HG03342 (cell line): Measurements from ENCODE around the gene RAB39A.
"Not testable (repeated sequence)": the region's sequence is repeated elsewhere in the genome, so short reads cannot be mapped to it uniquely, and the experiment has no call there.

Experiments
- ATAC-seq: cut with Tn5 transposase; IDR thresholded peaks from one replicate; pipeline ENCODE4 v1.9.1; 2021; ENCODE audit warnings: mild to moderate bottlenecking, moderate library complexity; ENCODE audit not compliant: unreplicated experiment

RAB39A gene, protein sequence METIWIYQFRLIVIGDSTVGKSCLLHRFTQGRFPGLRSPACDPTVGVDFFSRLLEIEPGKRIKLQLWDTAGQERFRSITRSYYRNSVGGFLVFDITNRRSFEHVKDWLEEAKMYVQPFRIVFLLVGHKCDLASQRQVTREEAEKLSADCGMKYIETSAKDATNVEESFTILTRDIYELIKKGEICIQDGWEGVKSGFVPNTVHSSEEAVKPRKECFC

DNA sequence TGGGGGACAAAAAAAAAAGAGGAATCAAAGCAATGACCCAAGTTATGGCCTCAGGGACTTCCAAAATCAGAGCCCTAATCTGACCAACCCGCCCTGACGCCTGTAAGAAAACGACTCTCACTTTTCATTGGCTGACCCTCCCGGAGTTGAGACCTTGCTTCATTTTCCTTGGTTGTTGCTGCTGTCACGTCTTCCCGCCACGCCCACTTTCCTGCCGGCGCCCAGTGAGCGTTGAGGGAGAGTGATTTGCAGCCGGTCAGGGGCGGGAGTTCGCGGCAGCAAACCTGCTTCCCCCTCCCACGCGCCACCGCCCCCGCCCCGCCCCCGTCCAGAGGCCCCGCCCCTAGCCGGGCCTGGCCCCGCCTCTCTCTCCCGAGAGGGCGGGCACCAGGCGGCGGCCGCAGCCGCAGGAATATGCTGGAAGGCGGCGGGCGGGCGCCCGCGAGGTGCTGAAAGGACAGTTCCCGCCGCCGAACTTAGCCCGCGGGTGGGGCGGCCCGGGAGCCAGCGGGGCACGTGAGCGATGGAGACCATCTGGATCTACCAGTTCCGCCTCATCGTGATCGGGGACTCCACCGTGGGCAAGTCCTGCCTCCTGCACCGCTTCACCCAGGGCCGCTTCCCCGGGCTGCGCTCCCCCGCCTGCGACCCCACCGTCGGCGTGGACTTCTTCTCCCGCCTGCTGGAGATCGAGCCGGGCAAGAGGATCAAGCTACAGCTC, at the start of gene RAB39A:
RAB39A (plus strand) TSS at position 403 of the 721 bp plus-strand sequence; CDS start at position 524, 121 bp downstream.
- ATAC-seq = peak; percentile 95

DNA sequence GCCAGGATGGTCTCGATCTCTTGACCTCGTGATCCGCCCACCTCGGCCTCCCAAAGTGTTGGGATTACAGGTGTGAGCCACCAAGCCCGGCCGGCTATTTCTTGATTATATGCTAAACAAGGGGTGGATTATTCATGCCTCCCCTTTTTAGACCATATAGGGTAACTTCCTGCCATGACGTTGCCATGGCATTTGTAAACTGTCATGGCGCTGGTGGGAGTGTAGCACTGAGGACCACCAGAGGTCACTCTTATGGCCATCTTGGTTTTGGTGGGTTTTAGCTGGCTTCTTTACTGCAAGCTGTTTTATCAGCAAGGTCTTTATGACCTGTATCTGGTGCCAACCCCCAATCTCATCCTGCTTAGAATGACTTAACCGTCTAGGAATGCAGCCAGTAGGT, 46.8 kb upstream of the RAB39A start:
- ATAC-seq = not testable (repeated sequence)

DNA sequence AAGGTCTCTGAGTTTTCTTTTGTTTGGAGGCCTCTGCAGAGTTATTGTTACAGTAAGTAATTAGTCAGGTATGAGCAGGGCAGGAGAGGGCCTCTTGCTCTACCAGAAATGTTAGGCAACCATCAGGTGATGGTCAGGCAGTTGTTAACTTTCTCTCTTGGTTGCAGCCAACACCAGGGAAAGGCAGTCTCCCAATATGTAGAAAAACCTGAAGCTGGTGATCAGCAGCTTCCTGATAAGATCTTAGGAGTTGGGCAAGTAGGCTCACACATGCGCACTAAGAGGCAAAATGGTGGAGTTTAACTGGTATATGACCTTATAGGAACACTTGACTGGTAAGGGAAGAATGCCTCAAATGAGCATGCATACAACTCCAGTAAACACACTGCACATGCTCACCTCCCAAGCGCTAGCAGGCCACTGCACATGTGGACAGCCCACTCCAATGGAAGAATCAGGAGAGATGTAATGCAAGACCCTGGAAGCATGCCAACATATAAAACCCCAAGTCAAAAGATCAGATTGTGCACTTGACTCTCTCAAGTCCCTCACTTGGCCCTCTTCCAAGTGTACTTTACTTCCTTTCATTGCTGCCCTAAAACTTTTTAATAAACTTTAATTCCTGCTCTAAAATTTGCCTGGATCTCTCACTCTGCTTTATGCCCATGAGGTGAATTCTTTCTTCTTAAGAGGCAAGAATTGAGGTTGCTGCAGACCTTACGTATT, 46.0 kb upstream of the RAB39A start:
- ATAC-seq = no peak

DNA sequence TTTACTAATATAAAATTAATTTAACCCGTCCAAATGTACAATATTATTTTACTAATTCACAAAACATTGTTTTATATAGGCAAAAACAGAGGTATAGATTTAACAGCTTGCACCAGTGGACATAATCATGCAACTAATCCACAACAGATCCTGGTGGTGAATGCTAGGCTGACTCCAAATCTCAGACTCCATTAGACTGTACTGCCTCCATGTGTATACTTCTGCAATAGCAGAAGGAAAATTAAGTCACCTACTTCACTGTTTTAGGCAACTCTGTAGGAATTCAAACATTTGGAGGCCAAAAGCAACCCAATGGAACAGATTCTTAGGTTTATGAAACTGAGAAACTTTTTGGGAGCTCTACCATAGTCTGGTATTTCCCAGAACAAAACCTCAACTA, 30.0 kb upstream of the RAB39A start:
- ATAC-seq = peak; percentile 84

DNA sequence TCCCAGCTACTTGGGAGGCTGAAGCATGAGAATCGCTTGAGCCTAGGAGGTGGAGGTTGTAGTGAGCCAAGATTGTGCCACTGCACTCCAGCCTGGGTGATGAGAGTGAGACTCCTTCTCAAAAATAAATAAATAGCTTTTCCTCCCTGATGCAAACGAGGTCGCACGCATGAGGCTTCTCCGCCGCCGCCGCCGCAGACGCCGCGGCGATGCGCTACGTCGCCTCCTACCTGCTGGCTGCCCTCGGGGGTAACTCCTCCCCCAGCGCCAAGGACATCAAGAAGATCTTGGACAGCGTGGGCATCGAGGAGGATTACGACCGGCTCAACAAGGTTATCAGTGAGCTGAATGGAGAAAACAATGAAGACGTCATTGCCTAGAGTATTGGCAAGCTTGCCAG, 20.0 kb upstream of the RAB39A start:
- ATAC-seq = no peak

DNA sequence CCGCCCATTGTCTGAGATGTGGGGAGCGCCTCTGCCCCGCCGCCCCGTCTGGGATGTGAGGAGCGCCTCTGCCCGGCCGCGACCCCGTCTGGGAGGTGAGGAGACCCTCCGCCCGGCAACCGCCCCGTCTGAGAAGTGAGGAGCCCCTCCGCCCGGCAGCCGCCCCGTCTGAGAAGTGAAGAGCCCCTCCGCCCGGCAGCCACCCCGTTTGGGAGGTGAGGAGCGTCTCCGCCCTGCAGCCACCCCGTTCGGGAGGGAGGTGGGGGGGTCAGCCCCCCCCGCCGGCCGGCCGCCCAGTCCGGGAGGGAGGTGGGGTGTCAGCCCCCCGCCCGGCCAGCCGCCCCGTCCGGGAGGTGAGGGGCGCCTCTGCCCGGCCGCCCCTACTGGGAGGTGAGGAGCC, 15.8 kb upstream of the RAB39A start:
- ATAC-seq = not testable (repeated sequence)

DNA sequence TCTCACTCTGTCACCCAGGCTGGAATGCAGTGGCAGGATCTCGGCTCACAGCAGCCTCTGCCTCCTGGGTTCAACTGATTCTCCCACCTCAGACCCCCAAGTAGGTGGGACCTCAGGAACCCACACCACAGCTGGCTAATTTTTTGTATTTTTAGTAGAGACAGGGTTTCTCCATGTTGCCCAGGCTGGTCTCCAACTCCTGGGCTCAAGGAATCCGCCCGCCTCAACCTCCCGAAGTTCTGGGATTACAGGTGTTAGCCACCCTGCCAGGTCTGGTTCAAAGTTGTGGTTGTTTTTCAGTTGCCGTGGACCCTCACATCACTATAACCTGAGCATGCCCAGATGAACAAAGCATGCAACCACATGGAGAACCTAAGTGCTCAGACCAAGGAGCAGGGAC, 13.0 kb upstream of the RAB39A start:
- no peak for ATAC-seq

DNA sequence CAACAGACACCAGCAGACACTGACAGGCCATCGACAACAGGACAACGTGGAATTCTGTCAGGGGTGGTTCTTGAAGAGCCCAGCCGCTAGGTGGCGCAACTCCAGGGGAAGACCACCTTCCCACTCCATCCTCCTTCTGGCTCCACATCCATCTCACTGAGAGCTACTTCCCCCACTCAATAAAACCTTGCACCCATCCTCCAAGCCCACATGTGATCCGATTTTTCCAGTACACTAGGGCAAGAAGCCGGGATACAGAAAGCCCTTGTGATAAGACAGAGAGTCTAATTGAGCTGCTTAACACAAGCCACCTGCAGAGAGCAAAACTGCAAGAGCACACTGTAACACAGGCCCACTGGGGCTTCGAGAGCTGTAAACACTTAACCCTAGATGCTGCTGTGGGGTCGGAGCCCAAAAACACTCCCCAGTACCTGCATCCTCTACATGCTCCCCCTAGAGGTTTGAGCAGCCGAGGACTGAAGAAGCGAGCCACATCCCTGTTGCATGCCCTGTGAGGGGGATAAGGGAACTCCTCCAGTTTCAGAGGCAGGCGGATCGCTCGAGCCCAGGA, 11.5 kb upstream of the RAB39A start:
- peak; percentile 77 for ATAC-seq

DNA sequence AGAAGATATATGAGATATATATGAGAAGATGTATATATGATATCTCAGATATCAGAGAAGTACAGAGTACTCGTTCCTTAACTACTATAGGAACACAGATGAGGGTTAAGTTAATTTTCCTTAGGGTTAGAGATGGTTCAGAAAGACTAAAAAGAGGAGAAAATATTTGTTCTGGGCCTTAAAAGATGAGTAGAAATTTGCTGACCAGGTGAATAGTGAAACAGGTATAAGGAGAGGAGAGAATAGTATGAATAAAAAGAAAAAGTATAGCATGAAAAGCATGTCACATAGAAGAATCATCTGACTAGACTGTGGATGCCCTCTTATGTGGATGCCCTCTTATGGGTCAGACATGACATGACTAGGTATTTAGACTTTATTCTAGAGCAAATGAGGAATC, 6.3 kb upstream of the RAB39A start:
- ATAC-seq = no peak

DNA sequence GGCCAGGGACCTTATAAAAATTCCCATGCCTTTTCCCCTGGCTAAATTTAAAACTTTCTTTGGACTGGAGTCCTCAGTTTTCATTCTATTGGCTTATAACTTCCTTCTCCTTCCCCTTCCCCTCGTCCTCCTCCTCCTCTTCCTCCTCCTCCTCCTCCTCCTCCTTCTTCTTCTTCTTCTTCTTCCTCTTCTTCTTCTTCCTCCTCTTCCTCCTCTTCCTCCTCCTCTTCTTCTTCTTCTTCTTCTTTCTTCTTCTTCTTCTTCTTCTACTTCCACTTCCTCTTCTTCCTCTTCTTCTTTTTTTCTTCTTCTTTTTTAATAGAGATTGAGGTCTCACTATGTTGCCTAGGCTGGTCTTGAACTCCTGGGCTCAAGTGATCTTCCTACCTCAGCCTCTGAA, 4.7 kb upstream of the RAB39A start:
- ATAC-seq = not testable (repeated sequence)

DNA sequence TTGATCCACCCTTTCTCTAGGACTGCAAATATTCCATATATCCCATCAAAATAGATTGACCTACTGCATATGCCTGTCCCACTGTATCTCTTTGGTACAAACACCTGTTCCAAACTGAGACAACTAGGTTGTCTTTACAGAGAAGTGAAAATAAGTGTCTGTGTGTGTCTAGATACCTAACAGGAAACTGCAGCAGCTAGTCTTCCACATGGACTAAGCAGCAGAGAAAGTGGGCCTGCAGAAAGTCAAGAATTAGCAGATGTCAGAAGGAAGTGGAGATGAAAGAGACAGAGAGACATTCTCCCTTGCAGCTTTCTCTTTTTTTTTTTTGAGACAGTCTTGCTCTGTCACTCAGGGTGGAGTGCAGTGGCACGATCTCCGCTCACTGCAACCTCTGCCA, 3.9 kb upstream of the RAB39A start:
- no peak for ATAC-seq

DNA sequence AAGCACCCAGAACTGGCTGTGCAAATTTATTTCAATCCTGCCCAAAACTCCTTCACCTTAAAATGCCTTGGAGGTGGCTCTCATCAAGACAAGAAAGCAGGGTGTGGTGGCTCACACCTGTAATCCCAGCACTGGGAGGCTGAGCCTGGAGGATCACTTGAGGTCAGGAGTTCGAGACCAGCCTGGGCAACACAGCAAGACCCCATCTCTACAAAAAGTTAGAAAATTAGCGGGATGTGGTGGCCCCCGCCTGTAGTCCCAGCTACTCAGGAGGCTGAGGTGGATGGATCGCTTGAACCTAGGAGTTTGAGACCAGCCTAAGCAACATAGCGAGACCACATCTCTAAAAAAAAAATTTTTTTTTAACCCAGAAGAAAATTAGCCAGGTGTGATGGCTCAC, 689 bp upstream of the RAB39A start:
- ATAC-seq = no peak

DNA sequence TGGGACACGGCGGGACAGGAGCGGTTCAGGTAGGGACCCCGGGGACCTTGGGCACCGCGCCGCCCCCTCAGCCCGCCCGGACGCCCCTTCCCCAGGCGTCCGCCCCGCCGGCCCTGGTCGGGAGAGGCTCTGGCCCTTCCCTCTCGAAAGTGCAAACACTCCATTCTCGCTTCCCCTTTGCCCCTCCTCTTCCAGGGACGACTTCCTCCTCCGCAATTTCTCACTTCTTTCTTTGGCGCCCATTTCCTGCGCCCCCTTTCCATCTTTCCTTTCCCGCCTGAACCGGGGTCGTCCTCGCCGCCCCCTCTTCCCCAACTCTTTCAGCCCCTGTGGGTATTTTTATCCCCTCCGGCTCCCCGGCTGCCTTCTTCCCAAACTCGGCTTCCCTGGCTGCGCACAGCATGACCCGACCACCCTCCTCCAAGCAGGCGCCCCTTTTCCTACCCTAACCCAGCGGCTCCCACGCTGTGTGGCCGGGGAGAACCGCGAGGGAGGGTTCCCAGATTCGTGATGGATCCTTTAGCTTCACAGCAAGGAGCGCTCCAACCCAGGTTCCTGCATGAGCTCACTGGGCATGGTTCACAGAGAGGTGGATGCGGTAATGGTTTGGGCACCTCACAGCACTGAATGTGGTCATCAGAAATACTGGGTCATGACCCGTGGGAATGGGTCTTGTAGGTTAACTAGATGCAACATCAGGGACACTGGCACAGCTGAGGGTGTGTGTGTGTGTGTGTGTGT, 689 bp downstream of the RAB39A start:
- ATAC-seq = peak; percentile 8

DNA sequence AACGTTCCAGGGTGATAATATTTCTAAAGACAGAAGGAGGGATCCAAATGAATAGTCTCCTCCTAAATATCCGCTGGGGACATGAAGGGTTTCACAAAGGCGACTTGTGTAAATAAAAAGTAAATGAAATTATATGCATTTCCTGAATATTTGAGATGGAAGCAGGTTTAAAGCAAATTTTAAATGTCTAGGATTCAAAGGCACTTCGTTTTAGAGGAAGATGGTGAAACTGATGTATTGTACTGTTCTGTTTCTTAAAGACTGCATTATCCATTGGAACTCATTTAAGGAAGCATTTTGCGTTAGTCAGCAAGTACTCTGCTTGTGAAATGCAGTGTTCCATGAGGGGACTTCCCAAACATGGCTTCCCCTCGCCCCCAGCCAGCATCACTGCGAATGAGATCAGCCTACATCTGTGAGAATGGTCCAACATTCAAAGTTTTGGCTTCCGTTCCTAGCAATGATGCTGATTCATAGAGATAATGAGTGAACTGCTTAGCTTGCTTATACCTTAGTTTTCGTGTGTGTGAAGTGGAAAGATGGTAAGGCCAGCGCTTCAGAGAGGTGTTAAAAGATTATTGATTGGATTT, 1.5 kb downstream of the RAB39A start:
- ATAC-seq = no peak

DNA sequence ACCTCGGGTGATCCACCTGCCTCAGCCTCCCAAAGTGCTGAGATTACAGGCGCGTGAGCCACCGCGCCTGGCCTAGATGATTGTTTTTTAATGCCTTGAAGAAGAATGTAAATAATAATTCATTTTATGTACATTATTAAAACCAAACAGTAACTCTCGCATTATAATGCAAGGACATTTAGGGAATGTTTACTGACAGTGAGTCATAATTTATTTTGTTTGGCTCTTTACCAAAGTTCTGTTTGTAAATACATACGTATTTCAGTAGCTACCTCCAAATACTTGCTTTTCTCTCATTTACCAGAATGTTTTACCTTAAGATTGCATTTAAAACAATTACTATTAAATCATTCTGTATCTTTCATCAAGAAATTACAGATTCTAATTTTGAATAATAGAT, 3.0 kb downstream of the RAB39A start:
- ATAC-seq = no peak

DNA sequence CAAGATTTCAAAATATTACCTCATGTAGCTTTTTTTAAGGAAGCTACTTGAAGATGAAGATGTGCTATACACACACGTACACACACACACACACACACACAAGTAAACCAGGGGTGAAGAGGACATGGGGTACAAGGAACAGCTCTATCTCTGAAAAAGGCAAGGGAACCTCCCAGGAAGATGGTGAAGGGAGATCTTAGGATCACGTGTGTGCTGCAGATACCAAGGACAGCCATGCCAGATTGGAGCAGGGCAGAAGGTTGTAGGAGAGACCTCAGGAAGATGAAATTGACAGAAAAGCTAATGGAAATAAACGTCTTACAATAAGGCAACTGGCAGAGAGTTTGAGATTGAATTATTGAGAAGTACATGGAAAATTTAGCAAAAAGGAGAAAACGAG, 19.7 kb downstream of the RAB39A start:
- ATAC-seq = no peak

DNA sequence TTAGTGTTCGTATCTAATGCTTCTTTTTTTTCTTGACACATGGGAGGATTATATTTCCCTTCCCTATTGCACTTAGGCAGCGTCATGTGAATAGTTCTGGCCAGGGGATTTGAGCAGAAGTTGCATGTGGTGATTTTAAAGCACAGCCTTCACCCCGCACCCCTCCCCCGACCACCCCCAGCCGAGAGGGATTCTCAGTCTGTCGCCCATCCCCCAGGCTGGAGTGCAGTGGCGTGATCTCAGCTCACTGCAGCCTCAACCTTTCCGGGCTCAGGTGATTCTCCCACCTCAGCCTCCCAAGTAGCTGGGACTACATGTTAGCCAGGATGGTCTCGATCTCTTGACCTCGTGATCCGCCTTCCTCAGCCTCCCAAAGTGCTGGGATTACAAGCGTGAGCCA, 20.1 kb downstream of the RAB39A start:
- ATAC-seq = not testable (repeated sequence)

DNA sequence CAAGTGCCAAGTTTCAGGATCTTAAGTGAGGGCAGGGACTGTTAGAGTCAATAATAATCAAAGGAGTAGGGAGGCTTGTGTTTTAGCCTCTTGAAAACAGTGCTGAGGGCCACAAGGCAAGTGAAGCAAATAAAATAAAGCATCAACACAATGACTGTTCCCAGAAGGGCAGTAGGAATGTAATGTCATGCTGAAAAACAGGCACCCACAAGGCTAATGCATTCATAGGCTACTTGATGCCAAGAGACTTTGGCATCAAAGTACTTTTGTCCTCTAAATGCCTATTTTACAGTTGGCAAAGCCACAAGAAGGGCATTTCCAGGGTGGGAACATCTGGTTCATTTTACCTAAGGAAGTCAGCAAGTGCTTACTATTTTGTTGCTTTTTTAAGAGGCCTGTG, 22.9 kb downstream of the RAB39A start:
- ATAC-seq = no peak

DNA sequence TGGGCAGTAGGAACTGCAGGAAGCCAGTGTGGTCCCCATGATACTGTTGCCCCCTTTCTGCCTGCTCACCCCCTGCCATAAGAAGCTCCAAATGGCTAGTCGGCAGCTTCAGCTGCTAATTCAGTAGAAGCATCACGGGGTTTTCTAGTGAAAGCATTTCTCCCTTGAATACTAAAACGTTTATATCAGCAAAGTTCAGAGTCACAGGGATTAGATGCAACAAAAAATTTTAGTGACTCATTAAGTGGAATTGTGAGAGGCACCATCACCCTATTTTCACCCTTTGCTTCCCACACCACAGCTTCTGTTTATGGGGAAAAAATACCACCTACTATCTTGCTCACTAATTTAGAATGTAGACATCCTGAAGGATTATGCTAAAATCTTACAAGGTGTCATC, 25.2 kb downstream of the RAB39A start:
- ATAC-seq = no peak

DNA sequence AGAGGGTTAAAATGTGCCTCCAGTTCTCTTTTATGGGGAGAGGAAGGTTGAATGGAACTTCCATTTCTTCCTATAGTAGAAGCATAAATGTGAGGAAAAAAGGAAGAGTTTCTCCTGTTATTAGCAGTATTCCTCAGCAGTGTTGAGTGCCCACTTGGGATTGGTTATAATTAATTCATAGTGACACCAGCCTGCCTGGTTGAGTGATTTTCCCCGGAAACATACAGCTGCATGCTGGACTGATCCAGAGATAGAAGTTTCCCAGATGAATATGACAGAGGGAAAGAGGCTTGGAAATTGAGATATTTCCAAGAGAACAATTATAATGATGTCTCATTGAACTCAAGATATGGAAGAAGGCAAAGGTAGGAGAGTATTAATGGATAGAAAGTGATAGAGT, 28.3 kb downstream of the RAB39A start:
- no peak for ATAC-seq
